Measurements from ENCODE around the gene LSM12. TPM values are rescaled to one million over a fixed set of nuclear protein-coding genes. Genes with fewer than 3 reads are reported as not detected.
"Not testable (repeated sequence)": the region's sequence is repeated elsewhere in the genome, so short reads cannot be mapped to it uniquely, and the experiment has no call there.

LSM12 gene
- total RNA-seq: 44.3 and 55.3 TPM in 2 replicates

- DNase-seq (ENCODE audit: extremely low read depth, low read depth, low spot score): peak; percentile 41
Measured at GRCh38 chr17:44066204-44066930, at the start of gene LSM12. TSS of gene LSM12 (minus strand) at chr17:44066671. CDS start at chr17:44066587, 84 bp downstream.

DNA sequence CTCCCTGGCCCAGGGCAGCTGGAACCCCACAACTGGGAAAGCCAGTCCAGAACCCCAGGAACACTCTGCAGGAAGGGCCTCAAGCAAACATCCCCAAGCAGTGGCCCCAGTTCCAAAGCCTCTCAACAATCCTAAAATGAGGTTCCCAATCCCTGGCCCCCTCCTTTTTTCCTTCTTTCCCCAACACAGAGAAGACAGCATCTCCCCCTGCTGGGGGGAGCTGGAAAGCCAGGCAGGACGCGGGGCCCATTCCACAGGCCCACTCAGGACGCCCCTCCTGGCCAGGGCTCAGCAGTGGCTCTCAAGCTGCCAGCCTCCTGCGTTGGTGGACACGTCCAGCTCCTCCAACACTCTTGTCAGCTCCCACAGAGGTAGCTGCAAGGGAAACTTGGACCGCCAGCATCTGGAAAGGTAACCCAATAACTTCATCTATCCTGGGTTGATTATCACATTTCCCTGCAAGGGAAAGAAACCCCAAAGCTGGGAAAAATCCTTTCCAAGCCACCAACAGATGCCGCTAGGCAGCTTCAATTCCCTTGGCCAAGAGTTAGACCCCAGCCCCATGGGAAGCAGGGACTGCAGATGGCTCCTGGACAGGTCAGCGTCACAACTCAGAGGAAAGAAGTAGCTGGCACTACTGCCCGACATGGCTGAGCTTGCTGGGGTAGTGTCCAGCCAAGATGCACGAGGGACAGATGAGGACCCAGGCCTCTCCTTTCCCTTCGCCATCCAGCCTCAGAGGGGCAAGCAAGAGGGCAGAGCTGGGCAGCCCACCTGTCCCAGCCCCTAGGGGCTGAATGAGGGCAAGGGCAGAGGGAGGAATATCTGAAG, 49.3 kb upstream of the LSM12 start:
- DNase-seq (ENCODE audit: extremely low read depth, low read depth, low spot score): no peak

GRCh38 chr17:44113868-44114840, 47.7 kb upstream of the LSM12 start:
- no peak for DNase-seq (ENCODE audit: extremely low read depth, low read depth, low spot score)

DNA sequence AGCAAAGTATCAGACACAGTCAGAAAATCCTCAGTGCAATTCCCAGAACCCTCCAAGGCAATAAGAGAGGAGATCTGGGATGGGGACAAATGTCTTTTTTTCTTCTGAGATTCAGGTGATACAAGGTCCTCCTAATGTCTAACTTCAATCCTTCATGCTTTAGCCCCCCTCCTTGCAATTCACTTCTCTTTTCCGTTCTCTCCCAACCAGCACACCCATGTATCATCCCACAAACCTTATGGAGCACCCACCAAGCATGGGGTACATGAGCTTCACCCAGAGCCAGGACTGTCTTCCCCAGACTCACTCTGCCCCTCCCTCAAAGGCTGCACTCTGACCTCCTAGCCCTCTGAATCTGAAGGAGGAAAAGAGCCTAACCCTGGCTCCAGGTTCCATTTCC, 46.9 kb upstream of the LSM12 start:
- DNase-seq (ENCODE audit: extremely low read depth, low read depth, low spot score): no peak

DNA sequence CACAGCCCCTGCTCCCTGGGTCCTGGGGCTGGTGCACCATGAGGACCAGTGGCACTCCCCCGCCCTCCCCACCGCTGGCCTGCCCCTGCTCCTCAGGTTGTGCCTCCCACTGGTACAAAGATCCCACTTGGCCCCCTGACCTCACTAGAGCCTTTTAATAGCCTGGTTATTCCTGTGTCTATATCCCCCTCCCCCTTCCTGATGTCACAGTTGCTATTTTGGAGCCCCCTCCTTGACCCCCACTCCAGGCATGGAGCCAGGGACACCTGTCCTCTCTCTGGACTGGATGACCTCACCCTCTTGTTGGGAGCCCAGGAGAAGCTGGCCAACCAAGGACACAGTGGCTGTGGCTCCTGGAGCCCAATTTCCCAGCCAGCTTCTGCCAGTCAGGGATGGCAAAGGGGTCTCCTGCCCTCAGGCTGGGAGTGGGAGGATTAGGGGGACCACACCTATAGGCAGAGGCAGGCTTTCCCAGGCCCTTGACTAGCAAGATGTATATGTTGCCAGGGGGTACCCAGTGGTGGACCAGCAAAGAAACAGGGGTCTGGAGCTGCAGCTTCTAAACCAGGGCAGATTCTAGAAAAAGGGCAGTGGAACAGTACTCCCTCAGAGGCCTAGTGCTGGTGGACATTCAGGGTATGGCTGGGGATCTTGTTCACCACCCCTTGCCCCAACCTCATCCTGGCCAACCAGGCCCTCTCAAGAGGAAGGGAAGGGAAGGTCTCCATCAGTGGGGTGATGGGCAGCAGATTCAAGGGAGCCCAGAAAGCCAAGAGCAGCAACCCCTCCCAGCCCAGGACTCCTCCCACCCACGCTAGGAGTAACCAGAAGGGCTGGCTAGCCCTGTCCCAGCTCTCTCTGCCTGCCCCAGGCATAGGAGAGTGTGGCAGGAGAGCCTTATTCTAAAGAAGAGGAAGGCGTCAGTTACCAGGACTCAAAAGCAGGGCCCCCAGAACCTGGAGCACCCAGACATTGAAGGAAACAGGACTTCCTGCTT, 46.1 kb upstream of the LSM12 start:
- no peak for DNase-seq (ENCODE audit: extremely low read depth, low read depth, low spot score)

DNA sequence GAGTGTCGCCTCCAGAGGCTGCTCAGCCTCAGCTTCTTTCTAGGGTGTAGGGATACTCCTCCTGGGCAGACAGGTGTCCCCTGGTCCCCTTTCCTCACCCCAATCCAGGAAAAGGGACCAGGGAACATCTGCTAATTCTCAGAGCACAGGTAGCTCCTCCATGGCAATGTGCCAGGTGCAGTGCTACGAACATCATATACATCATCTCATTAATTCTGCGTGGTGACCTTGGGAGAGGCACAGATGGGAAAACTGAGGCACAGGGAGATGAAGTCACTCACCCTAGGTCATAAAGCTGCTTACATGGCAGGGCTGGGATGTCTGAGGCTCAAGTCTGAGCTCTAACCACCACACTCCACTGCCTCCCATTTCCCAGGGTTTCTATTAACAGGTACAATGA, 45.3 kb upstream of the LSM12 start:
- DNase-seq (ENCODE audit: extremely low read depth, low read depth, low spot score): no peak

DNA sequence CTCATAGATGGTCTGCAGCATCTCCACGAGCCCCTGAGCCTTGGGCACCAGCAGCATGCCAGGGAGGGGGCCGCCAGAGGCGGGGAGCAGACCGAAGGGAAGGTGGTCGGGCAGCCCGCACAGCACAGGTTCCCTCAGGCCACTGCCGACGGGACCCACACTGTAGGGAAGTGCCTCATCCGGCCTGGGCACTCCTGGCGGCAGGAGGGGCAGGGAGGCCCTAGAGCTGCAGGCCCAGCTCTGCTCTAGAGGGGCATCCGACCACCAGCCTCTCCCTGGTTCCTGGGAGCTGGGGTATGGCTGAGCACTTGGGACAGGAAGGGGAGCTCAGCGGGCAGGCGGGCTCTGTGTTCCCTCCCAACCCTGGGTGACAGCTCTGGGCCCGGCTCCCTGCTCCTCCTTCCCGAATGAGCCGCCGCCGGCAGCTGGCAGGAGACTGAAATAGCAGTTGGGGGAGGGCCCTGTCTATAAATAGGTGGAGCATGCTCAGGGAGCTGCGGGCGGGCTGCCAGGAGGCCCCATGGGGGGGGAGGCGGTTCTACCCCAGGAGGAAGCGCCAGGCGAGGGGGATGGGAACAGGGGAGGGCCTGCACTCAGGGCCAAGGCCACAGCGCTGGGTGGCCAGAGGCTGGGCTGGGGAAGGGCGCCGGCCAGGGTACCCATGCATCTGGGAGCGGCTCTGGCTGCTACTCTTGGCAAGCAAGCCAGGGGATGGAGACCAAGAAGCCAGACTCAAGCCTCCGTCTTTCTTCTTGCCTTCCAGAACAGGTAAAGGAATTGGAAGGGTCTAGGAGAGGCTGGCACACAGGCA, 44.6 kb upstream of the LSM12 start:
- no peak for DNase-seq (ENCODE audit: extremely low read depth, low read depth, low spot score)

DNA sequence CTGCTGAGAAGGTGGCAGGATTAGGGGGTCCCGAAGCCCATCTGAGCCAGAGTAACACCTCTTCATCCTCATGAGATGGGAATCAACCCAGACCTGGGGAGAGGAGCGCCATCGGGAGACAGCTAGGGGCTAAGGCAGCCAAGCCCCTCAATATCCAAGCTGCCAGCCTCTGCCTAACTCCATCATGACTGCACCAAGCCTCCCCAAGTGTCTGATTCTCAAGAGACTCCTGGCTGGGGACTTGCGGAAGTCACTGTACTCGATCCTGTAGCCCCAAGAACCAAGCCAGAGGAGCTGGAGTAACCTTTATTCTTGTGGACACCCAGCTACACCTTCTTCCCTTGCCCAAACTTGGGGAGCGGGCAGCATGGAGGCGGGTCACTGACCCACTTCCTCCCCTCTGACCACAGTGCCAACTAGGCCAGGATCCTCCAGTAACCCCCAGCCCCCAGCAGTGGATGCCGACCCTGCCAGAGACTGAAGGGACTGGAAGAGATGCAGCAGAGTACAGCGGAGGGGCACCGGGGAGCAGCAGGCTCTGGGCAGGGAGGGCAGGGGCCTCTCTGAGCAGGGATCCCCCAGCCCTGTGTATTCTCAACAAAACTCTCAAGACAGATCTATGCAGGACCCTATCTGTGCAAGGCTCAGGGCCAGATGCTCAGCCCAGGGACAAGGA, 43.7 kb upstream of the LSM12 start:
- DNase-seq (ENCODE audit: extremely low read depth, low read depth, low spot score): no peak

GRCh38 chr17:44109312-44109630, 42.8 kb upstream of the LSM12 start:
- DNase-seq (ENCODE audit: extremely low read depth, low read depth, low spot score): no peak

GRCh38 chr17:44108440-44109311, 42.2 kb upstream of the LSM12 start:
- no peak for DNase-seq (ENCODE audit: extremely low read depth, low read depth, low spot score)

GRCh38 chr17:44106801-44107200, 40.3 kb upstream of the LSM12 start:
- no peak for DNase-seq (ENCODE audit: extremely low read depth, low read depth, low spot score)

GRCh38 chr17:44105941-44106340, 39.5 kb upstream of the LSM12 start:
- DNase-seq (ENCODE audit: extremely low read depth, low read depth, low spot score): no peak

- DNase-seq (ENCODE audit: extremely low read depth, low read depth, low spot score): no peak
Measured at GRCh38 chr17:44105483-44105882, 39.0 kb upstream of the LSM12 start.

GRCh38 chr17:44102849-44103622, 36.6 kb upstream of the LSM12 start:
- DNase-seq (ENCODE audit: extremely low read depth, low read depth, low spot score): no peak

DNA sequence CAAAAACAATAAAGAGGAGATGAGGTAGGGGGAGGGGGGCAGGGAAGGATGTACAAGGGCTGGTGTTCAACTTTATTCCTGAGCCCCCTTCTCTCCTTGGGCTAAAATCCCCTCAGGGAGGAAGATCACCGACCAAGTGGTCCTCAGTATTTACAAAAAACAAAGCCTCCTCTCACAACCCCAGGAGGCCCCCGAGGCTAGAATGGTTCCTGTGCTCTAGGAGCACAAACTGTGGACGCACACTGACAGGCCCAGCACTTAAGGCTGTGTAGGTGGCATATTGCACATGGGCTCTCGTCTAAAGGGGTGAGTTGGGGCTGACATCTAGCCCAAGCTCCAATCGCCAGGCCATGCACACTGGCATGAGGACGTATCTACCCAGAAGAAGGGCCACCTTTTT, 35.4 kb upstream of the LSM12 start:
- not testable (repeated sequence) for DNase-seq (ENCODE audit: extremely low read depth, low read depth, low spot score)

- DNase-seq (ENCODE audit: extremely low read depth, low read depth, low spot score): no peak
Measured at GRCh38 chr17:44097110-44097958, 30.9 kb upstream of the LSM12 start.
